Natural killer cell (primary cell): ENCODE results near the gene RALGPS2. TPM values are rescaled to one million over a fixed set of nuclear protein-coding genes. Genes with fewer than 3 reads are reported as not detected.
"Not testable (repeated sequence)": the region's sequence is repeated elsewhere in the genome, so short reads cannot be mapped to it uniquely, and the experiment has no call there.

Experiments used
- ATAC-seq, 3 donors: fragments of 150-1000 bp in 2 of 3; fragments of 200-7000 bp in 1 of 3; cut with Tn5 transposase; 1 replicate in 1 of 3; 2 replicates in 2 of 3; pipeline ENCODE4 v1.10.0; 2021; ENCODE audit warnings: mild to moderate bottlenecking in 2 of 3, moderate library complexity in 2 of 3
- DNase-seq, 2 donors: peaks; one replicate each; pipeline versions ENCODE4 v3.0.0 to v3.0.0-alpha.2; 2013 to 2021; ENCODE audit warnings: mixed read lengths in 1 of 2
- H3K27ac ChIP-seq: one replicate; pipeline ENCODE4 v1.5.1; 2013; ENCODE audit warnings: mild to moderate bottlenecking, low read length
- H3K27me3 ChIP-seq: one replicate; pipeline ENCODE4 v1.6.1; 2013; ENCODE audit warnings: low read length; ENCODE audit not compliant: control insufficient read depth, insufficient read depth
- H3K36me3 ChIP-seq: one replicate; pipeline ENCODE4 v1.6.1; 2013; ENCODE audit warnings: low read length; ENCODE audit not compliant: control insufficient read depth, insufficient read depth
- H3K4me1 ChIP-seq: one replicate; pipeline ENCODE4 v1.6.1; 2013; ENCODE audit warnings: low read length; ENCODE audit not compliant: control insufficient read depth, insufficient read depth
- H3K4me3 ChIP-seq: one replicate; pipeline ENCODE4 v1.5.1; 2013; ENCODE audit warnings: low read length
- H3K9me3 ChIP-seq: one replicate; pipeline ENCODE4 v1.6.1; 2013; ENCODE audit warnings: low read length; ENCODE audit not compliant: control insufficient read depth, insufficient read depth
- H3K27ac Mint-ChIP-seq, 2 donors: one replicate each; pipeline ENCODE4 v1.8.0; 2022; ENCODE audit warnings: mild to moderate bottlenecking in 2 of 2, mixed read lengths in 2 of 2, moderate library complexity in 1 of 2
- H3K27me3 Mint-ChIP-seq, 2 donors: one replicate each; pipeline ENCODE4 v1.8.0; 2022; ENCODE audit warnings: low read depth in 2 of 2, mixed read lengths in 2 of 2
- H3K36me3 Mint-ChIP-seq: one replicate; pipeline ENCODE4 v1.8.0; 2022; ENCODE audit warnings: mixed read lengths
- H3K4me1 Mint-ChIP-seq, 2 donors: one replicate each; pipeline ENCODE4 v1.8.0; 2022; ENCODE audit warnings: mixed read lengths in 2 of 2
- H3K4me3 Mint-ChIP-seq: one replicate; pipeline ENCODE4 v1.8.0; 2022; ENCODE audit warnings: mild to moderate bottlenecking, moderate library complexity, mixed read lengths
- H3K9me3 Mint-ChIP-seq, 2 donors: one replicate each; pipeline ENCODE4 v1.8.0; 2022; ENCODE audit warnings: mixed read lengths in 2 of 2
- CTCF ChIP-seq: fragments of 200-600 bp; IDR thresholded peaks from one replicate; pipeline ENCODE4 v1.8.0; 2022; ENCODE audit warnings: antibody characterized with exemption
- WGBS: methylation state at CpG from one replicate; pipeline ENCODE4 v1.1.7; 2013; ENCODE audit warnings: missing lambda C conversion rate; ENCODE audit not compliant: insufficient coverage; 5-methylcytosine and 5-hydroxymethylcytosine counted together
- intact Hi-C: fragments of 100-400 bp; cut with micrococcal nuclease; formaldehyde crosslinking; loops from one replicate; pipeline ENCODE4 v1.14.2; 2022
- total RNA-seq, 4 donors: library from RNA; stranded (reverse); fragments of 120-200 nt in 1 of 4; gene quantifications; one replicate each; pipeline versions ENCODE4 v1.2.3 to v1.2.4, GENCODE V29; 2013 to 2022

The RALGPS2 gene
- total RNA-seq, 3 donors from 2014 or later (not counting 1 experiment from before 2014, with no cell fraction given), result 11.1 to 12.4 (median 11.8) TPM

- no peak overlapping the region for H3K4me3 Mint-ChIP-seq
These were observed 24.6 kb downstream of the RALGPS2 start for GRCh38 chr1:178749581-178750166.

GRCh38 chr1:178751046-178751445 lies 26.0 kb downstream of the RALGPS2 start:
- no peak for ATAC-seq
- no peak overlapping the region for H3K4me3 Mint-ChIP-seq
- no peak for DNase-seq
- no peaks in the 10 kb centered on the region for H3K4me1 Mint-ChIP-seq
- intact Hi-C loops, result no loop called here
- WGBS, result 83% methylated on average over 3 of the region's 4 CpGs
- peaks cover 0 to 5% of the 10 kb centered on the region in 2 donors for H3K9me3 Mint-ChIP-seq
- Histone ChIP-seq H3K27me3 (no peaks in the 10 kb centered on the region), H3K4me1 (no peaks in the 10 kb centered on the region), H3K27ac (no peak overlapping the region), H3K36me3 (no peaks in the 10 kb centered on the region), H3K9me3 (no peaks in the 10 kb centered on the region), H3K4me3 (no peak overlapping the region)
- no peaks in the 10 kb centered on the region for H3K27me3 Mint-ChIP-seq
- no peak for TF ChIP-seq CTCF
- no peak overlapping the region for H3K27ac Mint-ChIP-seq
- H3K36me3 Mint-ChIP-seq, result no peaks in the 10 kb centered on the region

More at GRCh38 chr1:178749581-178750166, 24.6 kb downstream of the RALGPS2 start:
- H3K36me3 Mint-ChIP-seq, result no peaks in the 10 kb centered on the region
- WGBS, result 87% methylated on average over 5 of the region's 5 CpGs
- no peaks in the 10 kb centered on the region for H3K4me1 ChIP-seq
- no peaks in the 10 kb centered on the region for H3K27me3 ChIP-seq
- H3K27ac Mint-ChIP-seq, result no peak overlapping the region
- no peaks in the 10 kb centered on the region for H3K27me3 Mint-ChIP-seq
- no peak overlapping the region for H3K27ac ChIP-seq
- intact Hi-C loops, result no loop called here
- H3K9me3 Mint-ChIP-seq, result no peaks in the 10 kb centered on the region
- H3K4me1 Mint-ChIP-seq, result no peaks in the 10 kb centered on the region
- ATAC-seq (no peak), DNase-seq (no peak)
- H3K9me3 ChIP-seq, result no peaks in the 10 kb centered on the region
- H3K4me3 ChIP-seq, result no peak overlapping the region
- no peaks in the 10 kb centered on the region for H3K36me3 ChIP-seq
- no peak for TF ChIP-seq CTCF

GRCh38 chr1:178752891-178753290 lies 27.8 kb downstream of the RALGPS2 start:
- H3K27me3 Mint-ChIP-seq, result no peaks in the 10 kb centered on the region
- no peak for ATAC-seq

GRCh38 chr1:178754655-178755256 lies 29.7 kb downstream of the RALGPS2 start:
- H3K27me3 ChIP-seq, intact Hi-C loops, H3K4me3 ChIP-seq, H3K9me3 ChIP-seq, DNase-seq, ATAC-seq, H3K27ac ChIP-seq, H3K9me3 Mint-ChIP-seq, H3K4me1 ChIP-seq, H3K36me3 Mint-ChIP-seq, H3K27ac Mint-ChIP-seq, H3K27me3 Mint-ChIP-seq, H3K4me1 Mint-ChIP-seq, H3K4me3 Mint-ChIP-seq, H3K36me3 ChIP-seq: not testable (repeated sequence)
- WGBS, result 88% methylated on average over 2 of the region's 3 CpGs

More at GRCh38 chr1:178752891-178753290, 27.8 kb downstream of the RALGPS2 start:
- H3K9me3 Mint-ChIP-seq, result peaks cover 0 to 5% of the 10 kb centered on the region in 2 donors
- Histone ChIP-seq H3K27me3 (no peaks in the 10 kb centered on the region), H3K9me3 (no peaks in the 10 kb centered on the region), H3K4me3 (no peak overlapping the region), H3K36me3 (no peaks in the 10 kb centered on the region), H3K4me1 (no peaks in the 10 kb centered on the region), H3K27ac (no peak overlapping the region)
- no peak for TF ChIP-seq CTCF
- no peaks in the 10 kb centered on the region for H3K4me1 Mint-ChIP-seq
- H3K27ac Mint-ChIP-seq, result no peak overlapping the region
- intact Hi-C loops, result loop anchor here (1.0 kb wide), 2 partner anchors 211 to 221 kb away; no protein-coding TSS in a partner anchor
- no peaks in the 10 kb centered on the region for H3K36me3 Mint-ChIP-seq
- no peak for DNase-seq
- H3K4me3 Mint-ChIP-seq, result no peak overlapping the region
- 93% methylated on average over 1 of the region's 2 CpGs for WGBS
